Osteocyte (in vitro differentiated cells): ENCODE measurements around the gene TOM1L2. TPM values are rescaled to one million over a fixed set of nuclear protein-coding genes. Genes with fewer than 3 reads are reported as not detected.

Experiments used
- DNase-seq: peaks from one replicate; pipeline ENCODE4 v3.0.0; 2021; ENCODE audit warnings: mixed read lengths; ENCODE audit not compliant: unreplicated experiment; ENCODE audit errors: extremely low spot score
- H3K27ac Mint-ChIP-seq: one replicate; pipeline ENCODE4 v1.8.0; 2021; ENCODE audit warnings: mild to moderate bottlenecking, mixed read lengths; ENCODE audit not compliant: unreplicated experiment
- H3K27me3 Mint-ChIP-seq: one replicate; pipeline ENCODE4 v1.8.0; 2021; ENCODE audit warnings: mixed read lengths; ENCODE audit not compliant: unreplicated experiment
- H3K36me3 Mint-ChIP-seq: one replicate; pipeline ENCODE4 v1.8.0; 2021; ENCODE audit warnings: mixed read lengths; ENCODE audit not compliant: unreplicated experiment
- H3K4me1 Mint-ChIP-seq: one replicate; pipeline ENCODE4 v1.8.0; 2021; ENCODE audit warnings: mixed read lengths; ENCODE audit not compliant: unreplicated experiment
- H3K4me3 Mint-ChIP-seq: one replicate; pipeline ENCODE4 v1.8.0; 2021; ENCODE audit warnings: mild to moderate bottlenecking, moderate library complexity, mixed read lengths; ENCODE audit not compliant: unreplicated experiment
- H3K9me3 Mint-ChIP-seq: one replicate; pipeline ENCODE4 v1.8.0; 2021; ENCODE audit warnings: mixed read lengths; ENCODE audit not compliant: unreplicated experiment
- CTCF ChIP-seq: fragments of 200-600 bp; sonication (generic); IDR thresholded peaks from 2 replicates; pipeline ENCODE4 v1.5.0; 2021; ENCODE audit warnings: antibody characterized with exemption, mild to moderate bottlenecking, moderate library complexity
- total RNA-seq: library from RNA; stranded (reverse); gene quantifications from 2 replicates; pipeline ENCODE4 v1.2.1, GENCODE V29; 2021

The TOM1L2 gene
- total RNA-seq, 1 donor from 2014 or later: 69.7 TPM

GRCh38 chr17:17888371-17888770 is 83.8 kb downstream of the TOM1L2 start:
- TF ChIP-seq CTCF: no peak
- H3K4me1 Mint-ChIP-seq: peaks cover 20% of the 10 kb centered on the region
- H3K36me3 Mint-ChIP-seq: peaks cover 42% of the 10 kb centered on the region
- no peak overlapping the region for H3K27ac Mint-ChIP-seq
- DNase-seq: no peak
- no peak overlapping the region for H3K4me3 Mint-ChIP-seq
- no peaks in the 10 kb centered on the region for H3K27me3 Mint-ChIP-seq
- H3K9me3 Mint-ChIP-seq: no peaks in the 10 kb centered on the region

- Mint-ChIP-seq H3K4me1 (peaks cover 20% of the 10 kb centered on the region), H3K27me3 (no peaks in the 10 kb centered on the region), H3K4me3 (no peak overlapping the region), H3K36me3 (peaks cover 37% of the 10 kb centered on the region), H3K27ac (no peak overlapping the region), H3K9me3 (no peaks in the 10 kb centered on the region)
- TF ChIP-seq CTCF: no peak
- DNase-seq: no peak
These were observed 84.4 kb downstream of the TOM1L2 start for GRCh38 chr17:17887752-17888304.

GRCh38 chr17:17886726-17887125 is 85.5 kb downstream of the TOM1L2 start:
- no peak for DNase-seq
- no peak for TF ChIP-seq CTCF
- no peak overlapping the region for H3K4me3 Mint-ChIP-seq
- peak overlapping the region; percentile 11 for H3K27ac Mint-ChIP-seq
- H3K9me3 Mint-ChIP-seq: no peaks in the 10 kb centered on the region
- no peaks in the 10 kb centered on the region for H3K27me3 Mint-ChIP-seq
- peaks cover 38% of the 10 kb centered on the region for H3K36me3 Mint-ChIP-seq
- H3K4me1 Mint-ChIP-seq: peaks cover 17% of the 10 kb centered on the region

GRCh38 chr17:17886226-17886625 is 86.0 kb downstream of the TOM1L2 start:
- no peak for DNase-seq
- no peak for TF ChIP-seq CTCF
- H3K4me3 Mint-ChIP-seq: no peak overlapping the region
- peaks cover 42% of the 10 kb centered on the region for H3K36me3 Mint-ChIP-seq
- no peaks in the 10 kb centered on the region for H3K27me3 Mint-ChIP-seq
- H3K9me3 Mint-ChIP-seq: no peaks in the 10 kb centered on the region
- peaks cover 12% of the 10 kb centered on the region for H3K4me1 Mint-ChIP-seq
- H3K27ac Mint-ChIP-seq: no peak overlapping the region

- Mint-ChIP-seq H3K4me3 (no peak overlapping the region), H3K27me3 (no peaks in the 10 kb centered on the region), H3K4me1 (peaks cover 13% of the 10 kb centered on the region), H3K27ac (no peak overlapping the region), H3K9me3 (no peaks in the 10 kb centered on the region), H3K36me3 (peaks cover 39% of the 10 kb centered on the region)
- DNase-seq: no peak
- TF ChIP-seq CTCF: no peak
These were observed 87.5 kb downstream of the TOM1L2 start for GRCh38 chr17:17884391-17885357.
